ENCODE data around the gene HS6ST1. TPM values are rescaled to one million over a fixed set of nuclear protein-coding genes. Genes with fewer than 3 reads are reported as not detected.
A peak's percentile ranks its signal among the peaks of the same experiment; 100 is the strongest.

HS6ST1 gene
- total RNA-seq, 4 donors from 2014 or later, result 44.6 to 63.3 (median 53.5) TPM

DNA sequence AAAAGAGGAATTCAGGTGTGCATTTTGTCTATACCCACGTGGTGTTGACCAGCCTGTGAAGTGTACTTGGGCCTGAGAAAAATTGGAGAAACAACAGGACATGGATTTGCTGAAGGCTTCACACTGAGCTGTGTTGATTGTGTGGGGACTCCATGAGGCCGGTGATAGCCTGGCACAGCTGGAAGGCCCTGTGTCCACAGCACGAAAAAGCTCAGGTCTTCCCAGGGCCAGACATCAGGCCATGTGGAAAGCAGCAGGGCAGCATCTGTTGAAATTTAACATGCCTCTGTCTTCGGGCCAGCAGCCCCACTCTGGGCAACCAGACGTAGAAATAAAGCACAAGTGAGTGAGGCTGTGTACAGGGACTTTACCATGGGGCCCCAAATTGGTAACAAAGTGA is 84.1 kb downstream of the HS6ST1 start:
- ATAC-seq, result no peak
- intact Hi-C loops (cut with DNase I; ENCODE audit: low total_unique reads), result no loop called here
- DNase-seq, result no peak
- Histone ChIP-seq H3K4me3 (no peak overlapping the region), H3K36me3 (no peaks in the 10 kb centered on the region), H3K9me3 (no peaks in the 10 kb centered on the region), H3K27ac (no peak overlapping the region), H3K27me3 (no peaks in the 10 kb centered on the region), H3K4me1 (peaks cover 8 to 10% of the 10 kb centered on the region in 2 donors)
- in situ Hi-C loops (cut with MboI; ENCODE audit: low sequenced_read_pairs in 4 of 4), result loop anchor here in 3 of 4 donors (5.0 to 10.0 kb wide), 2 partner anchors 50 to 62 kb away; no protein-coding TSS in a partner anchor
- no peak for TF ChIP-seq POLR2A (IDR thresholded peaks at IDR 0.05)
- TF ChIP-seq, protein P1, sequence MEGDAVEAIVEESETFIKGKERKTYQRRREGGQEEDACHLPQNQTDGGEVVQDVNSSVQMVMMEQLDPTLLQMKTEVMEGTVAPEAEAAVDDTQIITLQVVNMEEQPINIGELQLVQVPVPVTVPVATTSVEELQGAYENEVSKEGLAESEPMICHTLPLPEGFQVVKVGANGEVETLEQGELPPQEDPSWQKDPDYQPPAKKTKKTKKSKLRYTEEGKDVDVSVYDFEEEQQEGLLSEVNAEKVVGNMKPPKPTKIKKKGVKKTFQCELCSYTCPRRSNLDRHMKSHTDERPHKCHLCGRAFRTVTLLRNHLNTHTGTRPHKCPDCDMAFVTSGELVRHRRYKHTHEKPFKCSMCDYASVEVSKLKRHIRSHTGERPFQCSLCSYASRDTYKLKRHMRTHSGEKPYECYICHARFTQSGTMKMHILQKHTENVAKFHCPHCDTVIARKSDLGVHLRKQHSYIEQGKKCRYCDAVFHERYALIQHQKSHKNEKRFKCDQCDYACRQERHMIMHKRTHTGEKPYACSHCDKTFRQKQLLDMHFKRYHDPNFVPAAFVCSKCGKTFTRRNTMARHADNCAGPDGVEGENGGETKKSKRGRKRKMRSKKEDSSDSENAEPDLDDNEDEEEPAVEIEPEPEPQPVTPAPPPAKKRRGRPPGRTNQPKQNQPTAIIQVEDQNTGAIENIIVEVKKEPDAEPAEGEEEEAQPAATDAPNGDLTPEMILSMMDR (IDR thresholded peaks at IDR 0.05 in 4 of 5, conservative IDR thresholded peaks at IDR 0.05 in 1 of 5), result no peak

DNA sequence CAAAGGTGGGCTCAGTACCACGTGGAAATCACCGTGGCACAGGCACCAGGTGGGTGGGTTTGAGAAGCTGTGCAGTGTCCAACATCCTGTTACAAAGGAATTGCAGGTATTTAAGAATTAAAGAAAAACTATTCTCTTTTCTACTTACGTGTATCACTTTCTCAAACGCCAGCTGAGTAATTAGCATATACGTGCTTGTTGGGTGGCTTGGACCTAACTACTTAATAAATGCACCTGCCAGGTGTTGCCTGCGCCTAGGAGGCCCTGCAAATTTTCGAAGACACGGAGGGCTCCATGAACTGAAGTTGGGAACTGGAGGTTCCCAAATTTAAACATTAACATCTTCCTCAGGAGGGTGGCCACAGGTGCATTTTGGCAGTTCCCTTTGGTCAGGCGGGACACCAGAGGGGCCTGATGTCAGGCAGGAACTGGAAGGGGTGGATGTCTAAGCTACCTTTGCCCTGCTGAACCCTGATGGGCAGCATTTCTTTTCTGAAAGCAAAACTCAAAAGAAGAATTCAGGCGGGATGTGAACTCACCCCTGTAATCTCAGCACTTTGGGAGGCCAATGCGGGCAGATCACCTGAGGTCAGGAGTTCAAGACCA is 84.8 kb downstream of the HS6ST1 start:
- TF ChIP-seq POLR2A (IDR thresholded peaks at IDR 0.05), result no peak
- TF ChIP-seq, protein P1 (IDR thresholded peaks at IDR 0.05 in 4 of 5, conservative IDR thresholded peaks at IDR 0.05 in 1 of 5), result no peak
- DNase-seq, result no peak
- intact Hi-C loops (cut with DNase I; ENCODE audit: low total_unique reads) (loop anchor here (1.0 to 2.0 kb wide), 3 partner anchors 41 to 91 kb away; no protein-coding TSS in a partner anchor), in situ Hi-C loops (cut with MboI; ENCODE audit: low sequenced_read_pairs in 4 of 4) (loop anchor here in 2 of 4 donors (5.0 to 10.0 kb wide), 2 partner anchors 49 to 62 kb away; no protein-coding TSS in a partner anchor)
- peak overlapping the region in 1 of 4 donors; percentile 91 for H3K27ac ChIP-seq
- H3K4me1 ChIP-seq, result peaks cover 8 to 10% of the 10 kb centered on the region in 2 donors
- no peaks in the 10 kb centered on the region for H3K27me3 ChIP-seq
- peak overlapping the region in 1 of 4 donors; percentile 89 for H3K4me3 ChIP-seq
- no peak for ATAC-seq
- no peaks in the 10 kb centered on the region for H3K9me3 ChIP-seq
- H3K36me3 ChIP-seq, result no peaks in the 10 kb centered on the region

DNA sequence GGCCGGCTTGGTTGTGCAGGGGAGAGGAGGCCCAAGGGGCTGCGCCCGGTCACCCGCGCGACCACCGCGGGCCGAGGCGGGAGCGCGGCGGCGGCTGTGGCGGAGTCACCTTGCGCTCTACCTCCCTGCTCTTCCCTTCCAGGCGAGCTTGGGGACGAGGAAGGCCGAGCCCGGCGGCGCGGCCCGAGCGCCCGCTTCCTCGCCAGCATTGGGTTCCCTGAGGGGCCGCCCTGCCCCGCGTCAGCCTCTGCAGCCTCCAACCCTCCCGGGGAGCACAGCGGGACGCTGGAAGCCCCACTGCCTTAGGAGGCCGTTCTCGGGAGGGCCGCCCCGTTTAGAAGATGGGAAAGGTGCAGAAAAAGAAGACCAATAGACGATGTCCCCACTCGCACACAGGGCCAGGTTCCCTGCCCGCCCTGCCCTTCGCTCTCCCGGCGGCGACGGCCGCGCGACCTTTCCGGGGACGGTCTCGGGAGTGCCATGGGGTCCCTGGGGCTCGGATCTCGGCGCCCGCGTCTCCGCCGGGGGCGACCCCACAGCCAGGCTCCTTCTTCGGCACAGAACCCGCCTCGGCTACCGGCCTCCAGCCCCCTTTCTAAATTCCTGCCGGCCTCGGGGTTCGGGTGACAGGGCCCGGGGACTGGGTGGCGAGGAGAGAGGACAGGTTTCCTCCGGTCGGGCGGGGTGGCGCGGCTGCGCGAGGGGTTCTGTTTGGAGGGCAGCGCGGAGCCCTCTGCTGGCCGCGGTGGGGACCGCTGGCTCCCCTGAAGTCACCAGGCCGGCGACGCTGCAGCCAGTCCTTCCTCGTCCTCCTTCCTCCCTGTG is 85.5 kb downstream of the HS6ST1 start:
- ATAC-seq (peak; percentile 91 to 93), DNase-seq (peak; percentile 68 to 81)
- no peak for TF ChIP-seq POLR2A (IDR thresholded peaks at IDR 0.05)
- TF ChIP-seq, protein P1 (IDR thresholded peaks at IDR 0.05 in 4 of 5, conservative IDR thresholded peaks at IDR 0.05 in 1 of 5), result peak; percentile 87 to 95 (median 92)
- Histone ChIP-seq H3K4me3 (peak overlapping the region; percentile 75 to 89 (median 82)), H3K4me1 (peaks cover 8 to 10% of the 10 kb centered on the region in 2 donors), H3K27ac (peak overlapping the region; percentile 88 to 92 (median 92)), H3K27me3 (no peaks in the 10 kb centered on the region), H3K9me3 (no peaks in the 10 kb centered on the region), H3K36me3 (no peaks in the 10 kb centered on the region)
- intact Hi-C loops (cut with DNase I; ENCODE audit: low total_unique reads), result loop anchor here (1.0 to 2.0 kb wide), 3 partner anchors 40 to 92 kb away; no protein-coding TSS in a partner anchor
- in situ Hi-C loops (cut with MboI; ENCODE audit: low sequenced_read_pairs in 4 of 4), result loop anchor here in 2 of 4 donors (5.0 to 10.0 kb wide), 2 partner anchors 48 to 61 kb away; no protein-coding TSS in a partner anchor

DNA sequence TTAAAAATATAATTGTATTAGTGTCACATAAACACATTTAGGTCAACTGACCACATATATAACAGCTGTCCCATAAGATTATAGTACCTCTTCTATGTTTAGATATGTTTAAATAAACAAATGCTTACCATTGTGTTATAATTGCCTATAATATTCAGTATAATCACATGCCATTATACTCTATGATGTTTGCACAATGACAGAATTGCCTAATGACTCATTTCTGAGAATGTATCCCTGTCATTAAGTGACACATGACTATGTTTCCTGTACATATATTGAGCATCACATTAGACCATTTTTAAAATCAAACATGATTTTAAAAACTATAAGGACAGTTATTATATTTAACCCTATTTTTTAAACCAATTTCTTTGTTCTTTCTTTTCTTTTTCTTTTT is 89.8 kb downstream of the HS6ST1 start:
- intact Hi-C loops (cut with DNase I; ENCODE audit: low total_unique reads), result no loop called here
- ATAC-seq (no peak), DNase-seq (no peak)
- Histone ChIP-seq H3K27ac (no peak overlapping the region), H3K27me3 (no peaks in the 10 kb centered on the region), H3K4me1 (peaks cover 0 to 4% of the 10 kb centered on the region in 2 donors), H3K4me3 (no peak overlapping the region), H3K36me3 (no peaks in the 10 kb centered on the region), H3K9me3 (no peaks in the 10 kb centered on the region)
- TF ChIP-seq POLR2A (IDR thresholded peaks at IDR 0.05), result no peak
- TF ChIP-seq, protein P1 (IDR thresholded peaks at IDR 0.05 in 4 of 5, conservative IDR thresholded peaks at IDR 0.05 in 1 of 5), result no peak
- in situ Hi-C loops (cut with MboI; ENCODE audit: low sequenced_read_pairs in 4 of 4), result no loop called here
